B cell (primary cell): ENCODE measurements around the gene SH3BP2. TPM values are rescaled to one million over a fixed set of nuclear protein-coding genes. Genes with fewer than 3 reads are reported as not detected.
"Not testable (repeated sequence)": the region's sequence is repeated elsewhere in the genome, so short reads cannot be mapped to it uniquely, and the experiment has no call there.

Experiments
- ATAC-seq: fragments of 200-7000 bp; cut with Tn5 transposase; one replicate; pipeline ENCODE4 v1.10.0; 2021; ENCODE audit warnings: low read depth, mild to moderate bottlenecking, moderate number of reproducible peaks, moderate library complexity
- CTCF ChIA-PET: fragments of 350-600 bp; sonication (Branson Sonifier 250); formaldehyde crosslinking; loops from one replicate; lab custom pipeline; 2021; ENCODE audit warnings: antibody characterized with exemption, inconsistent platforms; lab: Charles Lee
- POLR2A ChIA-PET: fragments of 350-600 bp; sonication (Branson Sonifier 250); formaldehyde crosslinking; loops from one replicate; lab custom pipeline; 2021; ENCODE audit warnings: antibody characterized with exemption; lab: Charles Lee
- DNase-seq: peaks from one replicate; pipeline ENCODE4 v3.0.0; 2013
- H2AFZ ChIP-seq: 2 replicates; pipeline ENCODE4 v1.6.1; 2012; ENCODE audit warnings: mild to moderate bottlenecking, low read depth, low read length; ENCODE audit not compliant: insufficient read depth, poor library complexity, severe bottlenecking
- H3K27ac ChIP-seq, 2 donors: 1 replicate in 1 of 2; 2 replicates in 1 of 2; pipeline ENCODE4 v1.5.1; 2012 to 2013; ENCODE audit warnings: low read length in 2 of 2, mild to moderate bottlenecking in 2 of 2, moderate library complexity in 1 of 2
- H3K27me3 ChIP-seq, 4 experiments: fragments of 200-600 bp in 1 of 4; sonication (generic) in 1 of 4; replicated peaks in 1 of 4; 1 replicate in 2 of 4; 2 replicates in 2 of 4; pipeline versions ENCODE4 v1.6.1 to v1.7.0; 2013 to 2016; ENCODE audit warnings: low read length in 3 of 4, mild to moderate bottlenecking in 2 of 4, mixed read lengths in 1 of 4, moderate library complexity in 1 of 4; ENCODE audit not compliant: insufficient read depth in 4 of 4, control insufficient read depth in 3 of 4; ENCODE audit errors: control extremely low read depth in 1 of 4
- H3K36me3 ChIP-seq, 2 experiments: replicated peaks in 1 of 2; 1 replicate in 1 of 2; 2 replicates in 1 of 2; pipeline versions ENCODE4 v1.6.1 to v1.7.1; 2013; ENCODE audit warnings: low read length in 1 of 2; ENCODE audit not compliant: insufficient read depth in 2 of 2, control insufficient read depth in 1 of 2; ENCODE audit errors: control extremely low read depth in 1 of 2, extremely low read depth in 1 of 2
- H3K4me1 ChIP-seq, 2 donors: fragments of 200-600 bp in 1 of 2; sonication (generic) in 1 of 2; 1 replicate in 1 of 2; 2 replicates in 1 of 2; pipeline versions ENCODE4 v1.5.1 to v1.6.1; 2013 to 2017; ENCODE audit warnings: low read length in 2 of 2; ENCODE audit not compliant: control insufficient read depth in 2 of 2, insufficient read depth in 2 of 2
- H3K4me2 ChIP-seq: replicated peaks from 2 replicates; pipeline ENCODE3; 2012; ENCODE audit warnings: mild to moderate bottlenecking, low read depth, low read length; ENCODE audit not compliant: poor library complexity, severe bottlenecking
- H3K4me3 ChIP-seq, 5 experiments: fragments of 200-600 bp in 1 of 5; sonication (generic) in 1 of 5; 1 replicate in 3 of 5; 2 replicates in 2 of 5; pipeline versions ENCODE4 v1.5.1 to v1.7.0; 2011 to 2016; ENCODE audit warnings: low read length in 4 of 5, mild to moderate bottlenecking in 4 of 5, low read depth in 2 of 5, control low read depth in 1 of 5, moderate library complexity in 1 of 5; ENCODE audit not compliant: insufficient read depth in 1 of 5; ENCODE audit errors: control extremely low read depth in 1 of 5, extremely low read depth in 1 of 5
- H3K79me2 ChIP-seq: fragments of 200-600 bp; sonication (generic); one replicate; pipeline ENCODE4 v1.6.0; 2016; ENCODE audit warnings: low read length; ENCODE audit not compliant: control insufficient read depth, insufficient read depth
- H3K9ac ChIP-seq: fragments of 200-600 bp; sonication (generic); 2 replicates; pipeline ENCODE4 v1.6.1; 2017; ENCODE audit warnings: mild to moderate bottlenecking, low read length, moderate library complexity
- H3K9me3 ChIP-seq, 3 donors: one replicate each; pipeline versions ENCODE4 v1.6.1 to v1.7.1; 2013; ENCODE audit warnings: low read length in 2 of 3; ENCODE audit not compliant: control insufficient read depth in 2 of 3, insufficient read depth in 1 of 3; ENCODE audit errors: control extremely low read depth in 1 of 3
- H4K20me1 ChIP-seq: 2 replicates; pipeline ENCODE4 v1.6.0; 2012; ENCODE audit warnings: mild to moderate bottlenecking, low read length; ENCODE audit not compliant: insufficient read depth, control insufficient read depth, poor library complexity, severe bottlenecking
- H3K27ac Mint-ChIP-seq: one replicate; pipeline ENCODE4 v1.8.0; 2021; ENCODE audit warnings: mixed read lengths
- H3K27me3 Mint-ChIP-seq: one replicate; pipeline ENCODE4 v1.8.0; 2021; ENCODE audit warnings: mixed read lengths
- H3K4me1 Mint-ChIP-seq: one replicate; pipeline ENCODE4 v1.8.0; 2021; ENCODE audit warnings: mixed read lengths
- H3K4me3 Mint-ChIP-seq: one replicate; pipeline ENCODE4 v1.8.0; 2021; ENCODE audit warnings: mixed read lengths
- H3K9me3 Mint-ChIP-seq: one replicate; pipeline ENCODE4 v1.8.0; 2022; ENCODE audit warnings: mixed read lengths; ENCODE audit not compliant: insufficient read depth
- WGBS: methylation state at CpG from one replicate; pipeline ENCODE4 v1.1.5; 2013; ENCODE audit warnings: missing lambda C conversion rate; ENCODE audit not compliant: insufficient coverage; 5-methylcytosine and 5-hydroxymethylcytosine counted together
- intact Hi-C: fragments of 100-400 bp; cut with micrococcal nuclease; formaldehyde crosslinking; loops from one replicate; pipeline ENCODE4 v1.10.0; 2022
- polyA plus RNA-seq: library from polyadenylated mRNA; depleted of rRNA; stranded (reverse); fragments of >200 nt; gene quantifications from 2 replicates; pipeline ENCODE4 v1.2.3, GENCODE V29; 2012
- total RNA-seq, 2 donors: library from RNA; stranded (reverse); fragments of 120-200 nt in 1 of 2; gene quantifications; 1 replicate in 1 of 2; 2 replicates in 1 of 2; pipeline versions ENCODE4 v1.2.3 to v1.2.4, GENCODE V29; 2013 to 2022
- TF ChIP-seq, protein P1 (sequence below): fragments of 200-600 bp; IDR thresholded peaks from one replicate; pipeline ENCODE4 v1.8.0; 2022; ENCODE audit warnings: antibody characterized with exemption, mild to moderate bottlenecking

SH3BP2 gene
- total and polyA plus RNA-seq, 2 donors (not counting 1 experiment from before 2014, with no cell fraction given), result 30.8 to 219 TPM

GRCh38 chr4:2762048-2762447 lies 30.8 kb upstream of the SH3BP2 start:
- DNase-seq (no peak), ATAC-seq (no peak)
- no peaks in the 10 kb centered on the region for H3K79me2 ChIP-seq
- TF ChIP-seq, protein P1, sequence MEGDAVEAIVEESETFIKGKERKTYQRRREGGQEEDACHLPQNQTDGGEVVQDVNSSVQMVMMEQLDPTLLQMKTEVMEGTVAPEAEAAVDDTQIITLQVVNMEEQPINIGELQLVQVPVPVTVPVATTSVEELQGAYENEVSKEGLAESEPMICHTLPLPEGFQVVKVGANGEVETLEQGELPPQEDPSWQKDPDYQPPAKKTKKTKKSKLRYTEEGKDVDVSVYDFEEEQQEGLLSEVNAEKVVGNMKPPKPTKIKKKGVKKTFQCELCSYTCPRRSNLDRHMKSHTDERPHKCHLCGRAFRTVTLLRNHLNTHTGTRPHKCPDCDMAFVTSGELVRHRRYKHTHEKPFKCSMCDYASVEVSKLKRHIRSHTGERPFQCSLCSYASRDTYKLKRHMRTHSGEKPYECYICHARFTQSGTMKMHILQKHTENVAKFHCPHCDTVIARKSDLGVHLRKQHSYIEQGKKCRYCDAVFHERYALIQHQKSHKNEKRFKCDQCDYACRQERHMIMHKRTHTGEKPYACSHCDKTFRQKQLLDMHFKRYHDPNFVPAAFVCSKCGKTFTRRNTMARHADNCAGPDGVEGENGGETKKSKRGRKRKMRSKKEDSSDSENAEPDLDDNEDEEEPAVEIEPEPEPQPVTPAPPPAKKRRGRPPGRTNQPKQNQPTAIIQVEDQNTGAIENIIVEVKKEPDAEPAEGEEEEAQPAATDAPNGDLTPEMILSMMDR, result no peak
- H3K4me3 Mint-ChIP-seq, result no peak overlapping the region
- H3K27me3 Mint-ChIP-seq, result no peaks in the 10 kb centered on the region
- peaks cover 5 to 21% of the 10 kb centered on the region in 2 donors for H3K4me1 ChIP-seq
- H3K36me3 ChIP-seq, result no peaks in the 10 kb centered on the region
- peak overlapping the region; percentile 53 for H3K27ac Mint-ChIP-seq
- H3K27me3 ChIP-seq, result no peaks in the 10 kb centered on the region
- peaks cover 17% of the 10 kb centered on the region for H3K4me1 Mint-ChIP-seq
- no peaks in the 10 kb centered on the region for H4K20me1 ChIP-seq
- H3K9me3 ChIP-seq, result peaks cover 0 to 3% (median 0%) of the 10 kb centered on the region in 3 donors
- intact Hi-C loops, result no loop called here
- no peak overlapping the region for H3K9ac ChIP-seq
- ChIA-PET CTCF (interaction anchor here (0.8 to 1.6 kb wide), 5 partner anchors 24 to 188 kb away, joined by 3 to 5 read pairs (median 3); no protein-coding TSS in a partner anchor), POLR2A (interaction anchor here (1.2 to 1.8 kb wide), 2 partner anchors 16 to 52 kb away, joined by 4 read pairs; no protein-coding TSS in a partner anchor)
- no peak overlapping the region for H3K27ac ChIP-seq
- 82% methylated on average over 5 of the region's 5 CpGs for WGBS
- H2AFZ ChIP-seq, result no peak overlapping the region
- no peaks in the 10 kb centered on the region for H3K9me3 Mint-ChIP-seq
- H3K4me3 ChIP-seq, result no peak overlapping the region
- no peak overlapping the region for H3K4me2 ChIP-seq

GRCh38 chr4:2762486-2763370 lies 30.2 kb upstream of the SH3BP2 start:
- peaks cover 5 to 21% of the 10 kb centered on the region in 2 donors for H3K4me1 ChIP-seq
- H3K27me3 ChIP-seq, H3K79me2 ChIP-seq, H3K27ac ChIP-seq, H2AFZ ChIP-seq, H3K36me3 ChIP-seq, intact Hi-C loops, H3K4me2 ChIP-seq, H4K20me1 ChIP-seq, DNase-seq, H3K9ac ChIP-seq, H3K9me3 Mint-ChIP-seq, H3K4me3 ChIP-seq, H3K9me3 ChIP-seq, H3K27me3 Mint-ChIP-seq, ATAC-seq: not testable (repeated sequence)
- Mint-ChIP-seq H3K4me1 (peaks cover 14% of the 10 kb centered on the region), H3K4me3 (peak overlapping the region; percentile 74), H3K27ac (peak overlapping the region; percentile 53)
- WGBS, result 96% methylated on average over 24 of the region's 42 CpGs
- ChIA-PET POLR2A (interaction anchor here (1.2 to 1.8 kb wide), 2 partner anchors 17 to 51 kb away, joined by 4 read pairs; no protein-coding TSS in a partner anchor), CTCF (interaction anchor here (0.6 to 2.6 kb wide), 28 partner anchors 20 to 277 kb away, joined by 3 to 19 read pairs (median 4); no protein-coding TSS in a partner anchor)
